ENCODE measurements around the gene PGLYRP2.

The PGLYRP2 gene

DNA sequence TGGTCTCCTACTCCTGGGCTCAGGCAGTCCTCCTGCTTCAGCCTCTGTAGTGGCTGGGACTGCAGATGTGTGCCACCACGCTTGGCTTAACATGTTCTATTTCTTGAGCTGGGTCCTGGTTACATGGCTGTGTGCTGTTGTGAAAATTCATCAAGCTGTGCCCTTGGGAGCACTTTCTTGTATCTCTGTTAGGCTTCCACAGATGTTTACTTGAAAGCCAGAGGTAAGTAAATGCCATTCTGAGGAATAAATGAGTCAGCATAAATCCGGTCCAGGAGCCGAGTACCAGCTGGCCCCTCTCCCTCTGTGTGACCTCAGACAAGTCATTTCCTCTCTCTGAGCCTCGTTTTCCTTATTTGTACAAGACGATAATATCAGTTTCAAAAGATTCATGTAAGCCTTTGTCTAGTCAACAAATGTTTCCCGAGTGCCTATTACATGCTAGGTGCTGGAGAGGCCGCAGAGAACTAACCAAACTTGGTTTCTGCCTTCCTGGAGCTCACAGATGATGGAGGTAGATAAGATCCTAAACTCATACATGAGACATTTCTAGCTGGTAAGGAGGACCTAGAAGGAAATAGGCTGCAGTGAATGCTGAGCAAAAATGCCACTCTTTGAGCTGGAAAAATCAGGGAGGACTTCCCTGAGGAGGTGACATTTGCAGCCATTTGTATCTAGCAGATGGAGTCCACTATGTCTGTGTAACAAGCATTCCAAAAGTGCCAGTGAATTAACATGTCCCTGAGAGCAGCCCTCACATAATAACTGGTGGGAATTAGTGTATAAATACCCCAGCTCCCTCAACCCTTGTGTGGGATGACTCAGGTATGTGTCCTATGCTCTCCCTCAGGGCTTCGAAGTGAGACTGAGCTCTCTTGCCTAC lies 12.2 kb downstream of the PGLYRP2 start:
- H3K27me3 ChIP-seq (ENCODE audit: control insufficient read depth in 3 of 3, insufficient read depth in 3 of 3, low read depth in 1 of 3, low read length in 3 of 3): peaks cover 11 to 48% (median 36%) of the 10 kb centered on the region in 3 experiments
- H3K27ac ChIP-seq (replicated peaks; ENCODE audit: low read length): no peak overlapping the region
- H2BK15ac ChIP-seq (ENCODE audit: low read length): no peak overlapping the region
- no peak overlapping the region for H3K23ac ChIP-seq (ENCODE audit: low read depth, low read length, poor library complexity)
- no peak overlapping the region for H2BK5ac ChIP-seq (ENCODE audit: low read length)
- no peak overlapping the region for H2BK12ac ChIP-seq (ENCODE audit: low read length)
- H2AFZ ChIP-seq (ENCODE audit: low read length): no peak overlapping the region
- H4K8ac ChIP-seq (ENCODE audit: low read depth, low read length): no peak overlapping the region
- H3K4me2 ChIP-seq (ENCODE audit: insufficient read depth, low read length, poor library complexity, severe bottlenecking): no peak overlapping the region
- H3K4me1 ChIP-seq (ENCODE audit: control insufficient read depth in 2 of 2, insufficient read depth in 1 of 2, low read depth in 1 of 2, low read length in 2 of 2): peaks cover 0 to 2% of the 10 kb centered on the region in 2 donors
- no peaks in the 10 kb centered on the region for H3K79me1 ChIP-seq (ENCODE audit: low read depth, low read length)
- H3K4ac ChIP-seq (ENCODE audit: low read length): no peak overlapping the region
- no peak overlapping the region for H2BK120ac ChIP-seq (ENCODE audit: low read depth, low read length)
- no peak overlapping the region for H3K14ac ChIP-seq (ENCODE audit: low read length)
- no peak overlapping the region for H2AK5ac ChIP-seq (ENCODE audit: low read depth, low read length)
- no peak overlapping the region for H3K18ac ChIP-seq (ENCODE audit: low read length)
- H3K4me3 ChIP-seq (ENCODE audit: low read length in 2 of 2): no peak overlapping the region
- no peaks in the 10 kb centered on the region for H3K9me3 ChIP-seq (replicated peaks in 1 of 2; ENCODE audit: control insufficient read depth in 2 of 2, insufficient read depth in 1 of 2, low read depth in 1 of 2, low read length in 2 of 2)
- H3K9ac ChIP-seq (ENCODE audit: low read depth, low read length, poor library complexity): no peak overlapping the region
- no peaks in the 10 kb centered on the region for H3K36me3 ChIP-seq (replicated peaks in 1 of 2; ENCODE audit: control insufficient read depth in 2 of 2, insufficient read depth in 2 of 2, low read length in 2 of 2)
- WGBS, 2 donors (ENCODE audit: extremely low coverage in 2 of 2, insufficient read length in 2 of 2, insufficient replicate concordance in 1 of 2): no CpG with 5 or more reads among the region's 8 CpGs
- H4K91ac ChIP-seq (ENCODE audit: low read depth, low read length, poor library complexity): no peak overlapping the region
- DNase-seq (ENCODE audit: low spot score): no peak

DNA sequence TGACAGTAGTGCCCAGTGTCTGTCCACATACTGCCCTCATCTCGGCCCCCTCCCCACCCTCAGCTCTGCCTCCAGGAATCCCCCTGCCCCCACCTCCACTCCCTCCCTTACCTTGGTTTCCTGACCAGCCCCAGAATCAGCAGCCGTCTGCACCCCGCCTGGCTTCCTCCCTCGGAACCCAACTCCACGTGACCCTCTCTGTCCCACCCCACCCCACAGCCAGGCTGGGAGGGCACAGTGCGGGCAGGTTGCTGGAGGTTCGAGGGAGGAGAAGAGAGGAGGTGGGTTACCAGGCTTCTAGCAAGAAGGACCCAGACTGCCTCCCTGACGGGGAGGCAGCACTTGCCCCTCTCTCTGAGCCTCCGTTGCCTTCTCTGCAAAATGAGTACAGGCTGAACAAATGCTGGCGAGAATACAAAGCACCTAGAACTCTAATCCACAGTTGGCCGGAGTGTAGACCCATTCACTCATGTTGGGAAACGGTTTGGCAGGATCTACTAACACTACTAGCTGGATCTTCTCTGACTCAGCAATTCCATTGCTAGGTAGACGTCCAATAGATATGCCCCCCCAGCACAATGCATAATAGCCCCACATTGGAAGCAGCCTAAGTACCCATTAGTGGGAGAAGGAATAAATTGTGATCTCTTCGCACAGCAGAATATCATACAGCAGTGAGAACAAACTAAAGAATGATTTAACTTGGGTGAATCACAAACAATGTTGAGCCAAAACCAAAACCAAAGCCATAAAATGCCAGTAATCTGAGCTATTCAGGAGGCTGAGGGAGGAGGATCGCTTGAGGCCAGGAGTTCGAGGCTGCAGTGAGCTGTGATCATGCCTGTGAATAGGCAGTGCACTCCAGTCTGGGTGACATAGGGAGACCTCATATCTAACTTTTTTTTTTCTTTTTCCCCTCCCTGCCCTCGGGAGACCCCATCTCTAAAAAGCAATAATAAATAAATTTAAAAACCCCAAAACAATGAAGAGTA lies 14.6 kb downstream of the PGLYRP2 start, which contains the start of gene RASAL3:
Gene RASAL3, minus strand, starts transcription at position 151 of the 992 bp plus-strand sequence. CDS start 186 bp downstream, outside the sequence.
- Histone ChIP-seq H3K4me3 (ENCODE audit: low read length in 2 of 2) (no peak within 1 kb of the TSS), H3K4ac (ENCODE audit: low read length) (no peak within 1 kb of the TSS), H4K91ac (ENCODE audit: low read depth, low read length, poor library complexity) (no peak within 1 kb of the TSS), H3K79me1 (ENCODE audit: low read depth, low read length) (no peaks in the 10 kb centered on the region), H3K23ac (ENCODE audit: low read depth, low read length, poor library complexity) (peak within 1 kb of the TSS; percentile 91), H3K4me2 (ENCODE audit: insufficient read depth, low read length, poor library complexity, severe bottlenecking) (no peak within 1 kb of the TSS), H2BK12ac (ENCODE audit: low read length) (no peak within 1 kb of the TSS), H2AK5ac (ENCODE audit: low read depth, low read length) (peak within 1 kb of the TSS; percentile 37), H2AFZ (ENCODE audit: low read length) (peak within 1 kb of the TSS; percentile 49), H3K18ac (ENCODE audit: low read length) (peak within 1 kb of the TSS; percentile 89), H4K8ac (ENCODE audit: low read depth, low read length) (no peak within 1 kb of the TSS), H3K14ac (ENCODE audit: low read length) (no peak within 1 kb of the TSS), H3K36me3 (replicated peaks in 1 of 2; ENCODE audit: control insufficient read depth in 2 of 2, insufficient read depth in 2 of 2, low read length in 2 of 2) (no peaks in the 10 kb centered on the region), H2BK5ac (ENCODE audit: low read length) (no peak within 1 kb of the TSS), H3K9me3 (replicated peaks in 1 of 2; ENCODE audit: control insufficient read depth in 2 of 2, insufficient read depth in 1 of 2, low read depth in 1 of 2, low read length in 2 of 2) (no peaks in the 10 kb centered on the region), H3K27ac (replicated peaks; ENCODE audit: low read length) (no peak within 1 kb of the TSS), H2BK120ac (ENCODE audit: low read depth, low read length) (no peak within 1 kb of the TSS), H2BK15ac (ENCODE audit: low read length) (no peak within 1 kb of the TSS), H3K9ac (ENCODE audit: low read depth, low read length, poor library complexity) (peak within 1 kb of the TSS; percentile 21), H3K27me3 (ENCODE audit: control insufficient read depth in 3 of 3, insufficient read depth in 3 of 3, low read depth in 1 of 3, low read length in 3 of 3) (peaks cover 8 to 64% (median 43%) of the 10 kb centered on the region in 3 experiments), H3K4me1 (ENCODE audit: control insufficient read depth in 2 of 2, insufficient read depth in 1 of 2, low read depth in 1 of 2, low read length in 2 of 2) (no peaks in the 10 kb centered on the region)
- DNase-seq (ENCODE audit: low spot score): no peak
- WGBS, 2 donors (ENCODE audit: extremely low coverage in 2 of 2, insufficient read length in 2 of 2, insufficient replicate concordance in 1 of 2): no CpG with 5 or more reads among the region's 17 CpGs

GRCh38 chr19:15463861-15464371 lies 15.4 kb downstream of the PGLYRP2 start:
- Histone ChIP-seq H2AK5ac (ENCODE audit: low read depth, low read length) (peak overlapping the region; percentile 37), H3K9ac (ENCODE audit: low read depth, low read length, poor library complexity) (peak overlapping the region; percentile 21), H2AFZ (ENCODE audit: low read length) (peak overlapping the region; percentile 49), H3K4ac (ENCODE audit: low read length) (no peak overlapping the region), H3K9me3 (replicated peaks in 1 of 2; ENCODE audit: control insufficient read depth in 2 of 2, insufficient read depth in 1 of 2, low read depth in 1 of 2, low read length in 2 of 2) (no peaks in the 10 kb centered on the region), H3K36me3 (replicated peaks in 1 of 2; ENCODE audit: control insufficient read depth in 2 of 2, insufficient read depth in 2 of 2, low read length in 2 of 2) (no peaks in the 10 kb centered on the region), H3K4me3 (ENCODE audit: low read length in 2 of 2) (no peak overlapping the region), H3K27ac (replicated peaks; ENCODE audit: low read length) (no peak overlapping the region), H3K27me3 (ENCODE audit: control insufficient read depth in 3 of 3, insufficient read depth in 3 of 3, low read depth in 1 of 3, low read length in 3 of 3) (peaks cover 3 to 63% (median 35%) of the 10 kb centered on the region in 3 experiments), H3K14ac (ENCODE audit: low read length) (no peak overlapping the region), H3K79me1 (ENCODE audit: low read depth, low read length) (no peaks in the 10 kb centered on the region), H2BK12ac (ENCODE audit: low read length) (no peak overlapping the region), H3K18ac (ENCODE audit: low read length) (no peak overlapping the region), H3K4me2 (ENCODE audit: insufficient read depth, low read length, poor library complexity, severe bottlenecking) (no peak overlapping the region), H3K4me1 (ENCODE audit: control insufficient read depth in 2 of 2, insufficient read depth in 1 of 2, low read depth in 1 of 2, low read length in 2 of 2) (no peaks in the 10 kb centered on the region), H4K91ac (ENCODE audit: low read depth, low read length, poor library complexity) (no peak overlapping the region), H2BK120ac (ENCODE audit: low read depth, low read length) (no peak overlapping the region), H2BK5ac (ENCODE audit: low read length) (no peak overlapping the region), H4K8ac (ENCODE audit: low read depth, low read length) (no peak overlapping the region), H2BK15ac (ENCODE audit: low read length) (no peak overlapping the region), H3K23ac (ENCODE audit: low read depth, low read length, poor library complexity) (no peak overlapping the region)
- no peak for DNase-seq (ENCODE audit: low spot score)
- WGBS, 2 donors (ENCODE audit: extremely low coverage in 2 of 2, insufficient read length in 2 of 2, insufficient replicate concordance in 1 of 2): no CpG with 5 or more reads among the region's 25 CpGs
